Neural cell (in vitro differentiated cells): ENCODE results near the gene PHLPP2. TPM values are rescaled to one million over a fixed set of nuclear protein-coding genes. Genes with fewer than 3 reads are reported as not detected.

Source experiments
- H2AFZ ChIP-seq: fragments of 200-600, 300-800 bp; sonication (generic), shearing (Covaris generic); 2 replicates; pipeline ENCODE4 v1.6.0; 2014; ENCODE audit warnings: low read depth, mild to moderate bottlenecking, antibody characterized with exemption, low read length, moderate library complexity
- H3F3A ChIP-seq: fragments of 200-600 bp; shearing (Covaris generic); 2 replicates; pipeline ENCODE4 v1.6.1; 2016; ENCODE audit warnings: mild to moderate bottlenecking, moderate library complexity, mixed read lengths, antibody characterized with exemption, low read length; ENCODE audit not compliant: insufficient read depth, poor library complexity, severe bottlenecking
- H3K27ac ChIP-seq: fragments of 200-600, 300-800 bp; sonication (generic), shearing (Covaris generic); 2 replicates; pipeline ENCODE4 v1.5.1; 2014; ENCODE audit warnings: mild to moderate bottlenecking, low read length, moderate library complexity
- H3K27me3 ChIP-seq: fragments of 300-800, 200-600 bp; sonication (generic), shearing (Covaris generic); 2 replicates; pipeline ENCODE4 v1.6.0; 2014; ENCODE audit warnings: mild to moderate bottlenecking, low read depth, low read length, moderate library complexity; ENCODE audit not compliant: insufficient read depth
- H3K36me3 ChIP-seq: fragments of 300-800, 200-600 bp; sonication (generic), shearing (Covaris generic); 2 replicates; pipeline ENCODE4 v1.5.1; 2014; ENCODE audit warnings: mild to moderate bottlenecking, antibody characterized with exemption, low read length, moderate library complexity; ENCODE audit not compliant: insufficient read depth
- H3K4me2 ChIP-seq: fragments of 300-800, 200-600 bp; sonication (generic), shearing (Covaris generic); 2 replicates; pipeline ENCODE4 v1.6.0; 2014; ENCODE audit warnings: mild to moderate bottlenecking, low read length
- H3K4me3 ChIP-seq: fragments of 300-800, 200-600 bp; sonication (generic), shearing (Covaris generic); 2 replicates; pipeline ENCODE4 v1.5.1; 2014; ENCODE audit warnings: mild to moderate bottlenecking, low read length, moderate library complexity
- H3K79me2 ChIP-seq: fragments of 200-600 bp; shearing (Covaris generic); replicated peaks from 2 replicates; pipeline ENCODE4 v1.6.0; 2014; ENCODE audit warnings: mild to moderate bottlenecking, low read length, moderate library complexity; ENCODE audit not compliant: insufficient read depth
- H3K9ac ChIP-seq: fragments of 300-800, 200-600 bp; sonication (generic), shearing (Covaris generic); 2 replicates; pipeline ENCODE4 v1.6.1; 2016; ENCODE audit warnings: mild to moderate bottlenecking, low read length, mixed read lengths
- H3K9me2 ChIP-seq: fragments of 200-600 bp; shearing (Covaris generic); 2 replicates; pipeline ENCODE4 v1.6.1; 2016; ENCODE audit warnings: mild to moderate bottlenecking, low read length, mixed read lengths; ENCODE audit not compliant: insufficient read depth
- H3K9me3 ChIP-seq: fragments of 200-600, 300-800 bp; sonication (generic), shearing (Covaris generic); 2 replicates; pipeline ENCODE4 v1.6.1; 2016; ENCODE audit warnings: mild to moderate bottlenecking, mixed run types, low read length, moderate library complexity, mixed read lengths
- H4K20me1 ChIP-seq: fragments of 200-600 bp; shearing (Covaris generic); 2 replicates; pipeline ENCODE4 v1.6.1; 2016; ENCODE audit warnings: mild to moderate bottlenecking, mixed run types; ENCODE audit not compliant: insufficient read depth
- MXI1 ChIP-seq: fragments of 450-650 bp; conservative IDR thresholded peaks from 2 replicates; pipeline ENCODE4 v1.6.1; 2014; ENCODE audit warnings: antibody characterized with exemption, mild to moderate bottlenecking; ENCODE audit not compliant: poor library complexity, severe bottlenecking
- RAD21 ChIP-seq: fragments of 450-650 bp; conservative IDR thresholded peaks from 2 replicates; pipeline ENCODE4 v1.6.1; 2014; ENCODE audit warnings: antibody characterized with exemption, mild to moderate bottlenecking, moderate library complexity
- REST ChIP-seq: IDR thresholded peaks from 2 replicates; pipeline ENCODE4 v1.6.1; 2012; ENCODE audit warnings: borderline replicate concordance
- SMC3 ChIP-seq: fragments of 450-650 bp; conservative IDR thresholded peaks from 2 replicates; pipeline ENCODE4 v1.6.1; 2014; ENCODE audit warnings: antibody characterized with exemption, mild to moderate bottlenecking, moderate library complexity; ENCODE audit not compliant: poor library complexity
- TAF1 ChIP-seq: IDR thresholded peaks from 2 replicates; pipeline ENCODE4 v1.6.1; 2012; ENCODE audit warnings: low read depth
- polyA plus RNA-seq: library from polyadenylated mRNA; depleted of rRNA; stranded (reverse); fragments of >200 nt; gene quantifications from 2 replicates; pipeline ENCODE4 v1.2.3, GENCODE V29; 2014

The PHLPP2 gene
- polyA plus RNA-seq, 1 donor from 2014 or later = 11.0 TPM

GRCh38 chr16:71627731-71628181, 96.7 kb downstream of the PHLPP2 start:
- H3K27ac ChIP-seq = no peak overlapping the region
- H3K27me3 ChIP-seq = peaks cover 48% of the 10 kb centered on the region
- H3K79me2 ChIP-seq = no peaks in the 10 kb centered on the region
- TF ChIP-seq REST (no peak), SMC3 (no peak), MXI1 (no peak), TAF1 (no peak), RAD21 (no peak)
- H3F3A ChIP-seq = no peaks in the 10 kb centered on the region
- no peaks in the 10 kb centered on the region for H3K9me2 ChIP-seq
- no peaks in the 10 kb centered on the region for H4K20me1 ChIP-seq
- H3K4me3 ChIP-seq = no peak overlapping the region
- H3K4me2 ChIP-seq = no peak overlapping the region
- no peak overlapping the region for H3K9ac ChIP-seq
- no peak overlapping the region for H2AFZ ChIP-seq
- H3K9me3 ChIP-seq = no peaks in the 10 kb centered on the region
- H3K36me3 ChIP-seq = no peaks in the 10 kb centered on the region

DNA sequence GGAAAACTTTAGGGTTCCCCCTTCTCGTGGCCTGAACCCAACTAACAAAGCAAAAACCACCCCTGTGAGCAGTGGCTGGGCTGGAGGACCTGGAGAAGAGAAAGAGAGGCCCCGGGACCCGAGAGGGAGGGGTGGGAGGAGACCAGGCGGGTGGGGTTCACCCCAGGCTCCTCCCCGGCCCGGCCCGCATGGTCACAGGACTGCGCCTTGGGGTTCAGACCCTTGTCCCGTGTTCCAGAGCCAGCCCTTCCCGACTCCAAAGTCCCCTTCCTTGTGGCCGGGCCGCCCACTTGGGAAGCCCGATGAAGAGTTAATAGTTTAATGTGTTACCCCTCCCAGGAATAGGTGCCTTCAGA, 97.7 kb downstream of the PHLPP2 start:
- H3K27me3 ChIP-seq = peaks cover 50% of the 10 kb centered on the region
- H3K4me2 ChIP-seq = no peak overlapping the region
- H2AFZ ChIP-seq = no peak overlapping the region

More for the DNA sequence above, 97.7 kb downstream of the PHLPP2 start:
- H3K36me3 ChIP-seq = no peaks in the 10 kb centered on the region
- TF ChIP-seq MXI1 (no peak), SMC3 (no peak), REST (no peak)
- no peak overlapping the region for H3K9ac ChIP-seq
- H4K20me1 ChIP-seq = no peaks in the 10 kb centered on the region
- H3K4me3 ChIP-seq = peak overlapping the region; percentile 83
- H3K27ac ChIP-seq = no peak overlapping the region
- H3K9me3 ChIP-seq = no peaks in the 10 kb centered on the region
- no peaks in the 10 kb centered on the region for H3F3A ChIP-seq
- no peaks in the 10 kb centered on the region for H3K79me2 ChIP-seq
- no peaks in the 10 kb centered on the region for H3K9me2 ChIP-seq
